Duodenal mucosa (tissue), 2 donors: Measurements from ENCODE around the gene ITGB5.
A peak's percentile ranks its signal among the peaks of the same experiment; 100 is the strongest.
"Not testable (repeated sequence)": the region's sequence is repeated elsewhere in the genome, so short reads cannot be mapped to it uniquely, and the experiment has no call there.

ENCODE experiments used
- H3K27ac ChIP-seq: one replicate; pipeline ENCODE4 v1.7.0; 2013; ENCODE audit warnings: low read depth, low read length
- H3K27me3 ChIP-seq, 2 donors: one replicate each; pipeline ENCODE4 v1.7.0; 2013; ENCODE audit warnings: low read length in 2 of 2, control low read depth in 1 of 2; ENCODE audit not compliant: insufficient read depth in 2 of 2, control insufficient read depth in 1 of 2
- H3K36me3 ChIP-seq, 2 donors: one replicate each; pipeline ENCODE4 v1.7.0; 2013; ENCODE audit warnings: low read length in 2 of 2, control low read depth in 1 of 2; ENCODE audit not compliant: insufficient read depth in 2 of 2, control insufficient read depth in 1 of 2
- H3K4me1 ChIP-seq, 2 donors: one replicate each; pipeline ENCODE4 v1.7.0; 2013; ENCODE audit warnings: low read length in 2 of 2, control low read depth in 1 of 2; ENCODE audit not compliant: insufficient read depth in 2 of 2, control insufficient read depth in 1 of 2
- H3K4me3 ChIP-seq, 2 donors: one replicate each; pipeline ENCODE4 v1.7.0; 2013; ENCODE audit warnings: low read length in 2 of 2, low read depth in 1 of 2
- H3K9ac ChIP-seq, 2 donors: one replicate each; pipeline ENCODE4 v1.7.0; 2013; ENCODE audit warnings: low read length in 2 of 2, low read depth in 1 of 2
- H3K9me3 ChIP-seq, 2 donors: one replicate each; pipeline ENCODE4 v1.7.0; 2013; ENCODE audit warnings: low read length in 2 of 2, control low read depth in 1 of 2; ENCODE audit not compliant: control insufficient read depth in 1 of 2

The ITGB5 gene

DNA sequence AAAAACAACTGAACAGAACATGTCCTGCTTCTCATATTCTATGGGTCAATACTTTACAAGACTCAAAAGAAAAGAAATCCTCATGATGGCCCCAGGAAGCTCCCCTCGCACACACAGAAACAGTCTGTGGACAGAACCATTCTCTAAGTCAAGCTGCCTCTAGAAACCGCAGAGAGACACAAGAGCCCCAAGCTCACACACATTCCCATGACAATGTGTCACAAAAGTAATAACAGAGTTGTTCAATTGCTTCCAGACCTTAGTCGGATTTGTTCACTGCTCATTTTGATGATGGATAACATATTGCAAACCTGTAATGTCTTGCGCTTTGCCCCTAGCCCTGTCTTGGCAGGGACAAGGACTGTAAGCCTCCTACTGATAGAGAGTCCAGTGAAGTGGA, 96.0 kb downstream of the ITGB5 start:
- Histone ChIP-seq H3K9ac (no peak overlapping the region), H3K36me3 (peaks cover 6 to 11% of the 10 kb centered on the region in 2 donors), H3K4me3 (no peak overlapping the region), H3K4me1 (peaks cover 14 to 21% of the 10 kb centered on the region in 2 donors), H3K9me3 (no peaks in the 10 kb centered on the region), H3K27me3 (no peaks in the 10 kb centered on the region), H3K27ac (no peak overlapping the region)

DNA sequence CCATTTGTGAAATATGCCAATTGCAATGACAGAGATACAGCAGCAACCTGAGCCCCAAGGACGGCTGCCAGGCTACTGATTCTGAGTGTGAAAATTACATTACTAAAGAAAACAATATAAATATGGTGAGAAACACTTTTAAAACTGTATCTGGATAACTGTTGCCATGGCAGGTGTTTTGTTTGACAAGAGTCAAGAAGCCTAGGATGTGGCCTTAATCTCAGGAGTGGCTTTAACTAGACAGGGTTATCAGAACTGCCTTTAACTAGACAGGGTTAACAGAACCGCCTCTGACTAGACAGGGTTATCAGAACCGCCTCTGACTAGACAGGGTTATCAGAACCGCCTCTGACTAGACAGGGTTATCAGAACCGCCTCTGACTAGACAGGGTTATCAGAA, 98.1 kb downstream of the ITGB5 start:
- H3K27ac ChIP-seq, H3K36me3 ChIP-seq, H3K4me3 ChIP-seq, H3K9me3 ChIP-seq, H3K27me3 ChIP-seq, H3K9ac ChIP-seq: not testable (repeated sequence)
- H3K4me1 ChIP-seq, result peaks cover 14 to 34% of the 10 kb centered on the region in 2 donors

DNA sequence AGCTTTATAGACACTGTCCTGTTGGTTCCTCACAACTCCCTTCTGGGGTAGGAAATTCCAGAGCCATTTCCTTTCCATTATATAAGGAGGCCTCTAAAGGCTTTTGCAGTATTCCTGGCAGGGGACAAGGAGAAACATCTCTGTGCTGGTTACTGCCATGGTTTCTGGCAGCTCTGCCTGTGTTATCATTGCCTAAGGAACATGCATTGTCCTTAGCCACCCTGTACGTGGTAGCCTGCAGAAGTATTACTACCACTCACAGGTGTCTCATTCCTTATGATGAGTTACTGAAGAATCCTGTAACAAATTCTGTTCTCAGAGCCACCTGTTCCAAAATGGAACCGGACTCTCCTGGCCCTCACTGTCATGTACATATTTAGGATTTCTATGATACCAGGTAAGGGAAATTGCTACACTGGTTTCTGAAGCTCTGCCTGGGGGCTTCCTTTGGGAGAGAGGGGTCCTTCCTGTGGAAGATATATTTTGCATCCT, 98.9 kb downstream of the ITGB5 start:
- Histone ChIP-seq H3K4me1 (peaks cover 14 to 34% of the 10 kb centered on the region in 2 donors), H3K27ac (no peak overlapping the region), H3K9ac (no peak overlapping the region), H3K36me3 (no peaks in the 10 kb centered on the region), H3K9me3 (no peaks in the 10 kb centered on the region), H3K27me3 (no peaks in the 10 kb centered on the region), H3K4me3 (no peak overlapping the region)

GRCh38 chr3:124787476-124788195, 99.5 kb downstream of the ITGB5 start:
- Histone ChIP-seq H3K4me3 (no peak overlapping the region), H3K4me1 (peaks cover 13 to 34% of the 10 kb centered on the region in 2 donors), H3K36me3 (no peaks in the 10 kb centered on the region), H3K27ac (no peak overlapping the region), H3K27me3 (no peaks in the 10 kb centered on the region), H3K9ac (peak overlapping the region in 1 of 2 donors; percentile 19), H3K9me3 (no peaks in the 10 kb centered on the region)

GRCh38 chr3:124786511-124787241, 100.5 kb downstream of the ITGB5 start:
- peaks cover 11 to 38% of the 10 kb centered on the region in 2 donors for H3K4me1 ChIP-seq
- no peak overlapping the region for H3K27ac ChIP-seq
- peak overlapping the region in 1 of 2 donors; percentile 19 for H3K9ac ChIP-seq
- no peaks in the 10 kb centered on the region for H3K9me3 ChIP-seq
- no peaks in the 10 kb centered on the region for H3K36me3 ChIP-seq
- H3K27me3 ChIP-seq, result no peaks in the 10 kb centered on the region
- H3K4me3 ChIP-seq, result no peak overlapping the region

DNA sequence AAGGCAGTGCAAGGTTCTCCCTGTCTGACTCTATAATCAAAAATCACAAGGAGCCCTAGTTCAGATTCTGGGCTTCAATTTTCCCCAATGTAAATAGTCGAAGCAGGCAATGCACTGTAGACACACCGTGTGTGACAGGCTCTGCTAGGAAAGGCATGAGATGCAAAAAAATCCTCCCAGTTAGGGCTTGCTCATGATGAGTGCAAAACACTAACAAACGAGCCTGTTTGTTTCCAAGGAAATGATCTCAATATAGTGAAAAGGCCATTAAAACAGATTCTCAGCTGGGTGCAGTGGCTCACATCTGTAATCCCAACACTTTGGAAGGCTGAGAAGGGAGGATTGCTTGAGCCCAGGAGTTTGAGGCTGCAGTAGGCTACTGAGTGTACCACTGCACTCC, 101.2 kb downstream of the ITGB5 start:
- no peaks in the 10 kb centered on the region for H3K9me3 ChIP-seq
- peaks cover 15 to 39% of the 10 kb centered on the region in 2 donors for H3K4me1 ChIP-seq
- H3K9ac ChIP-seq, result no peak overlapping the region
- H3K36me3 ChIP-seq, result no peaks in the 10 kb centered on the region
- no peak overlapping the region for H3K4me3 ChIP-seq
- no peaks in the 10 kb centered on the region for H3K27me3 ChIP-seq
- H3K27ac ChIP-seq, result no peak overlapping the region

- no peak overlapping the region for H3K9ac ChIP-seq
- H3K36me3 ChIP-seq, result no peaks in the 10 kb centered on the region
- H3K27me3 ChIP-seq, result no peaks in the 10 kb centered on the region
- H3K4me3 ChIP-seq, result no peak overlapping the region
- peaks cover 18 to 47% of the 10 kb centered on the region in 2 donors for H3K4me1 ChIP-seq
- no peaks in the 10 kb centered on the region for H3K9me3 ChIP-seq
- no peak overlapping the region for H3K27ac ChIP-seq
These were observed 102.3 kb downstream of the ITGB5 start for GRCh38 chr3:124784686-124785382.

GRCh38 chr3:124783696-124784095, 103.5 kb downstream of the ITGB5 start:
- no peak overlapping the region for H3K27ac ChIP-seq

DNA sequence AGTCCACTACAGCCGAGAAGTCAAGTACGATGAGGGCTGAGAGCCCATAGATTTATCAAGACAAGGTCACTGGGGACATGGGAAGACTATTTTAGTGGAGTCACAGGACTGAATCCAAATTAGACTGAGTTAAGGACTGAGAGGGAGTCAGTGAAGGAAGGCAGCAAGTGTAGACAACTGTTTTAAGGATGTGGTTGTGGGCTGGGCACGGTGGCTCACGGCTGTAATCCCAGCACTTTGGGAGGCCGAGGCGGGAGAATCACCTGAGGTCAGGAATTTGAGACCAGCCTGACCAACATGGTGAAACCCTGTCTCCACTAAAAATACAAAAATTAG, 104.8 kb downstream of the ITGB5 start:
- not testable (repeated sequence) for H3K9me3 ChIP-seq, H3K9ac ChIP-seq, H3K36me3 ChIP-seq, H3K27me3 ChIP-seq, H3K4me3 ChIP-seq, H3K27ac ChIP-seq
- H3K4me1 ChIP-seq, result peaks cover 21 to 45% of the 10 kb centered on the region in 2 donors

More at GRCh38 chr3:124783696-124784095, 103.5 kb downstream of the ITGB5 start:
- H3K27me3 ChIP-seq, result no peaks in the 10 kb centered on the region
- H3K36me3 ChIP-seq, result no peaks in the 10 kb centered on the region
- no peak overlapping the region for H3K9ac ChIP-seq
- no peaks in the 10 kb centered on the region for H3K9me3 ChIP-seq
- H3K4me1 ChIP-seq, result peaks cover 21 to 47% of the 10 kb centered on the region in 2 donors
- H3K4me3 ChIP-seq, result no peak overlapping the region
